GM18517 (cell line): ENCODE measurements around the gene CLCN1.
A peak's percentile ranks its signal among the peaks of the same experiment; 100 is the strongest.

ENCODE experiments used
- ATAC-seq: cut with Tn5 transposase; IDR thresholded peaks from one replicate; pipeline ENCODE4 v1.9.1; 2021; ENCODE audit warnings: mild to moderate bottlenecking, moderate library complexity; ENCODE audit not compliant: unreplicated experiment

Gene CLCN1

GRCh38 chr7:143362131-143363015, 46.5 kb downstream of the CLCN1 start, which contains the start of gene FAM131B:
FAM131B (minus strand) TSS chr7:143362713; CDS start chr7:143362603, 110 bp downstream.
- ATAC-seq, result no peak

GRCh38 chr7:143363016-143363937, 47.4 kb downstream of the CLCN1 start:
- ATAC-seq, result no peak

GRCh38 chr7:143367972-143368371, 52.1 kb downstream of the CLCN1 start:
- no peak for ATAC-seq

GRCh38 chr7:143368387-143368786, 52.5 kb downstream of the CLCN1 start:
- no peak for ATAC-seq

GRCh38 chr7:143369678-143370651, 54.1 kb downstream of the CLCN1 start:
- ATAC-seq, result no peak

GRCh38 chr7:143372070-143372469, 56.2 kb downstream of the CLCN1 start:
- ATAC-seq, result no peak

- ATAC-seq, result no peak
Measured at GRCh38 chr7:143373255-143373794, 57.4 kb downstream of the CLCN1 start.

GRCh38 chr7:143374561-143374960, 58.6 kb downstream of the CLCN1 start:
- ATAC-seq, result no peak

- ATAC-seq, result no peak
Measured at GRCh38 chr7:143375298-143376034, 59.6 kb downstream of the CLCN1 start.

GRCh38 chr7:143376396-143376795, 60.5 kb downstream of the CLCN1 start:
- no peak for ATAC-seq

GRCh38 chr7:143379611-143380259, 63.8 kb downstream of the CLCN1 start:
- ATAC-seq, result peak; percentile 2

GRCh38 chr7:143380260-143380645, 64.3 kb downstream of the CLCN1 start:
- peak; percentile 62 for ATAC-seq

- ATAC-seq, result peak; percentile 65
Measured at GRCh38 chr7:143380646-143381426, 64.9 kb downstream of the CLCN1 start, which contains the start of gene ZYX. ZYX (plus strand) TSS chr7:143381345; CDS start chr7:143381572, 227 bp downstream.

- ATAC-seq, result peak; percentile 17
Measured at GRCh38 chr7:143381427-143382125, 65.7 kb downstream of the CLCN1 start.

- ATAC-seq, result no peak
Measured at GRCh38 chr7:143382126-143382790, 66.3 kb downstream of the CLCN1 start.

- ATAC-seq, result no peak
Measured at GRCh38 chr7:143382791-143383641, 67.1 kb downstream of the CLCN1 start.
